ENCODE results near the gene NAXE. TPM values are rescaled to one million over a fixed set of nuclear protein-coding genes. Genes with fewer than 3 reads are reported as not detected.
A peak's percentile ranks its signal among the peaks of the same experiment; 100 is the strongest.

NAXE gene
- total and polyA plus RNA-seq, 2 experiments from 2014 or later = 117 to 198 TPM

DNA sequence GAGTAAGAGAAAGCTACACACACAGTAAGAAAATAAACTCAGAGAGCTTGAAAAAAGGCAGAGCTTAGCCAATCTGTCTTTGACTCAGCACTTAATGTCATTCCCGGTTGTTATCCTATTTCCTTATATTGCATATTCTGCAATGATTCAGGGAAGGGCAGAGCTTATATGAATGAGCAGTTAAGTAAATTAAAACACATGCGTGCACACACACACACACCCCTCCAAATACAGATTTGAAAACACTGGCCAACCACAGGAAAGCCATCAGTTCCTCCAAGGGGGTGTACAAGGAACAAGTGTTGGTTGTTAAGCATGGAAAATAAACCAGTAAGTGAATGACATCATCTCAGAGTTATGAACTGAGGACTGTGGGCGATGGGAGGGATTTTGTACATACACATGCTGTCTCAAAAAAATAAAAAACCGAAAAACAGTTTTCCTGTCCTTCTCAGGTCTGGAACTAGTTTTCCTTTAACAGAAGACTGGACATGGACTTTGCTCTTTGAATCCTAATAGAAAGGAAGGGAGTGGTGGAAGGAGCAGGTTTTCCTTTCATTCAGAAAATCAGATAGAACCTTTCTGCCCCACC is 20.2 kb upstream of the NAXE start:
- no peak overlapping the region for H2AFZ ChIP-seq
- no peaks in the 10 kb centered on the region for H3K27me3 ChIP-seq
- H3K36me3 ChIP-seq (replicated peaks; ENCODE audit: insufficient read depth, low read depth) = no peaks in the 10 kb centered on the region
- H3K9me2 ChIP-seq (replicated peaks; ENCODE audit: insufficient read depth) = no peaks in the 10 kb centered on the region
- H3K4me2 ChIP-seq = peak overlapping the region; percentile 94
- H3K27ac ChIP-seq = peak overlapping the region; percentile 90
- H3K79me2 ChIP-seq = peaks cover 9% of the 10 kb centered on the region
- peaks cover 8% of the 10 kb centered on the region for H3K4me1 ChIP-seq (ENCODE audit: insufficient read depth)
- H3K9me3 ChIP-seq (ENCODE audit: low read depth) = no peaks in the 10 kb centered on the region
- 32% methylated on average over 4 of the region's 4 CpGs for WGBS (ENCODE audit: low lambda C conversion rate, missing lambda C conversion rate)
- H3K4me3 ChIP-seq = no peak overlapping the region
- TF ChIP-seq EZH2phosphoT487 (IDR thresholded peaks at IDR 0.05; ENCODE audit: low read depth, severe bottlenecking, unreplicated experiment) (no peak), EZH2 (IDR thresholded peaks at IDR 0.05; ENCODE audit: borderline replicate concordance) (no peak)
- TF ChIP-seq, protein P1, sequence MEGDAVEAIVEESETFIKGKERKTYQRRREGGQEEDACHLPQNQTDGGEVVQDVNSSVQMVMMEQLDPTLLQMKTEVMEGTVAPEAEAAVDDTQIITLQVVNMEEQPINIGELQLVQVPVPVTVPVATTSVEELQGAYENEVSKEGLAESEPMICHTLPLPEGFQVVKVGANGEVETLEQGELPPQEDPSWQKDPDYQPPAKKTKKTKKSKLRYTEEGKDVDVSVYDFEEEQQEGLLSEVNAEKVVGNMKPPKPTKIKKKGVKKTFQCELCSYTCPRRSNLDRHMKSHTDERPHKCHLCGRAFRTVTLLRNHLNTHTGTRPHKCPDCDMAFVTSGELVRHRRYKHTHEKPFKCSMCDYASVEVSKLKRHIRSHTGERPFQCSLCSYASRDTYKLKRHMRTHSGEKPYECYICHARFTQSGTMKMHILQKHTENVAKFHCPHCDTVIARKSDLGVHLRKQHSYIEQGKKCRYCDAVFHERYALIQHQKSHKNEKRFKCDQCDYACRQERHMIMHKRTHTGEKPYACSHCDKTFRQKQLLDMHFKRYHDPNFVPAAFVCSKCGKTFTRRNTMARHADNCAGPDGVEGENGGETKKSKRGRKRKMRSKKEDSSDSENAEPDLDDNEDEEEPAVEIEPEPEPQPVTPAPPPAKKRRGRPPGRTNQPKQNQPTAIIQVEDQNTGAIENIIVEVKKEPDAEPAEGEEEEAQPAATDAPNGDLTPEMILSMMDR (IDR thresholded peaks at IDR 0.05; ENCODE audit: poor library complexity) = no peak
- H4K20me1 ChIP-seq (ENCODE audit: insufficient read depth, poor library complexity, severe bottlenecking) = no peaks in the 10 kb centered on the region
- DNase-seq (ENCODE audit: low spot score) = peak; percentile 69

DNA sequence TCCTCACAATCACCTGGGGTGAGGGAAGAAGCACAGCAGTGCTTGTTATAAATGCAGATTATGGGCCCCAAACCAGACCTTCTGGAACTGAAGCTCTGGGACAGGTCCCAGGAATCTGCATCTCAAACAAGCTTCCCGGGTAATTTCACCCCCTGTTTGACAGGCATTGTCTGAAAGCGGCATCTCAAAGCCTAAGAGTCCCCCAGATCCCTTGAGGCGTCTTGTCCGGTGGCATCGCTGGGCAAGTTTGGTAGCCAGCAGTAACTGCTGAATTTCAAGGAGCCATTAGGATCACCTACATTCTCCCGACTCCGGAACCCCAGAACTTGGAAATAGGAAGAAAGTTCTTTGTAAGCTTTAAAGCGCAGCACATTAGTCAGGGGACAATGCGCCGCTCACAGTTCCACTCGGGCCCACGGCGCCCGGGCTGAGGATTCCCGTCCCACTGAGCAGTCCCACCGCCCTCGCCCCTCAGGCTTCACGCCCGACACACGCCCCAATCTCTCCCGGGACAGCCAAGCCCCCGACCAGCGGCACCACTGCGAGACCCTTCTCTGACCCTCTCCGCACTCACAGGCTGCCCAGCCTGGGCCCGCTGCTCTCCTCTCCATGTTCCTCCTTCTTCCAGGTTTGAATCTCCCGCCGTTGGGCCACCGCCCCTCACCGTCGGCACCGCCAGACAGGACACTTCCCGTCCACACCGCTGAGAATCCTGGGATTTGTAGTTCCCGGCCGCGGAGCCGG is 19.5 kb upstream of the NAXE start, which contains the start of gene IQGAP3:
IQGAP3 (minus strand) TSS at position 647 of the 744 bp plus-strand sequence; CDS start at position 611, 36 bp downstream.
- H3K27me3 ChIP-seq = no peaks in the 10 kb centered on the region
- peaks cover 9% of the 10 kb centered on the region for H3K79me2 ChIP-seq
- WGBS (ENCODE audit: low lambda C conversion rate, missing lambda C conversion rate) = under 1% methylated on average over 38 of the region's 38 CpGs
- peak within 1 kb of the TSS; percentile 94 for H3K4me2 ChIP-seq
- H3K36me3 ChIP-seq (replicated peaks; ENCODE audit: insufficient read depth, low read depth) = no peaks in the 10 kb centered on the region
- no peaks in the 10 kb centered on the region for H4K20me1 ChIP-seq (ENCODE audit: insufficient read depth, poor library complexity, severe bottlenecking)
- peaks cover 8% of the 10 kb centered on the region for H3K4me1 ChIP-seq (ENCODE audit: insufficient read depth)
- peak within 1 kb of the TSS; percentile 8 for H3K4me3 ChIP-seq
- DNase-seq (ENCODE audit: low spot score) = peak; percentile 95
- peak within 1 kb of the TSS; percentile 90 for H3K27ac ChIP-seq
- peak within 1 kb of the TSS; percentile 26 for H2AFZ ChIP-seq
- H3K9me3 ChIP-seq (ENCODE audit: low read depth) = no peaks in the 10 kb centered on the region
- no peaks in the 10 kb centered on the region for H3K9me2 ChIP-seq (replicated peaks; ENCODE audit: insufficient read depth)
- TF ChIP-seq EZH2 (IDR thresholded peaks at IDR 0.05; ENCODE audit: borderline replicate concordance) = no peak

- peak overlapping the region; percentile 8 for H3K4me3 ChIP-seq
- H3K27ac ChIP-seq = no peak overlapping the region
- H3K36me3 ChIP-seq (replicated peaks; ENCODE audit: insufficient read depth, low read depth) = no peaks in the 10 kb centered on the region
- peak overlapping the region; percentile 26 for H2AFZ ChIP-seq
- no peaks in the 10 kb centered on the region for H4K20me1 ChIP-seq (ENCODE audit: insufficient read depth, poor library complexity, severe bottlenecking)
- DNase-seq (ENCODE audit: low spot score) = no peak
- H3K79me2 ChIP-seq = peaks cover 9% of the 10 kb centered on the region
- WGBS (ENCODE audit: low lambda C conversion rate, missing lambda C conversion rate) = 42% methylated on average over 10 of the region's 10 CpGs
- no peaks in the 10 kb centered on the region for H3K27me3 ChIP-seq
- TF ChIP-seq EZH2 (IDR thresholded peaks at IDR 0.05; ENCODE audit: borderline replicate concordance) (no peak), EZH2phosphoT487 (IDR thresholded peaks at IDR 0.05; ENCODE audit: low read depth, severe bottlenecking, unreplicated experiment) (no peak)
- TF ChIP-seq, protein P1 (IDR thresholded peaks at IDR 0.05; ENCODE audit: poor library complexity) = no peak
- no peaks in the 10 kb centered on the region for H3K9me2 ChIP-seq (replicated peaks; ENCODE audit: insufficient read depth)
- peaks cover 8% of the 10 kb centered on the region for H3K4me1 ChIP-seq (ENCODE audit: insufficient read depth)
- H3K4me2 ChIP-seq = peak overlapping the region; percentile 94
- no peaks in the 10 kb centered on the region for H3K9me3 ChIP-seq (ENCODE audit: low read depth)
Measured at GRCh38 chr1:156572663-156573018, 18.9 kb upstream of the NAXE start.

- Histone ChIP-seq H3K4me3 (no peak overlapping the region), H3K9me2 (replicated peaks; ENCODE audit: insufficient read depth) (no peaks in the 10 kb centered on the region), H3K4me2 (no peak overlapping the region), H3K79me2 (peaks cover 9% of the 10 kb centered on the region), H3K27ac (no peak overlapping the region), H3K27me3 (no peaks in the 10 kb centered on the region), H3K4me1 (ENCODE audit: insufficient read depth) (peaks cover 8% of the 10 kb centered on the region), H4K20me1 (ENCODE audit: insufficient read depth, poor library complexity, severe bottlenecking) (no peaks in the 10 kb centered on the region), H3K9me3 (ENCODE audit: low read depth) (no peaks in the 10 kb centered on the region), H2AFZ (no peak overlapping the region), H3K36me3 (replicated peaks; ENCODE audit: insufficient read depth, low read depth) (no peaks in the 10 kb centered on the region)
- no peak for DNase-seq (ENCODE audit: low spot score)
- TF ChIP-seq, protein P1 (IDR thresholded peaks at IDR 0.05; ENCODE audit: poor library complexity) = no peak
- TF ChIP-seq EZH2phosphoT487 (IDR thresholded peaks at IDR 0.05; ENCODE audit: low read depth, severe bottlenecking, unreplicated experiment) (no peak), EZH2 (IDR thresholded peaks at IDR 0.05; ENCODE audit: borderline replicate concordance) (no peak)
- WGBS (ENCODE audit: low lambda C conversion rate, missing lambda C conversion rate) = 70% methylated on average over 2 of the region's 2 CpGs
Measured at GRCh38 chr1:156574039-156574633, 17.4 kb upstream of the NAXE start.
